ENCODE results near the gene TEX264. TPM values are rescaled to one million over a fixed set of nuclear protein-coding genes. Genes with fewer than 3 reads are reported as not detected.

The TEX264 gene
- total and polyA plus RNA-seq, 3 experiments from 2014 or later = 48.2 to 110 (median 52.3) TPM

- Histone ChIP-seq H3K4me3 (ENCODE audit: low read length) (peak overlapping the region; percentile 70), H3K36me3 (ENCODE audit: insufficient read depth, low read length) (peaks cover 28% of the 10 kb centered on the region), H3K27me3 (ENCODE audit: insufficient read depth, low read length, poor library complexity, severe bottlenecking) (no peaks in the 10 kb centered on the region), H3K9me3 (ENCODE audit: low read length) (no peaks in the 10 kb centered on the region), H3K27ac (ENCODE audit: low read depth, low read length) (peak overlapping the region; percentile 65), H3K4me1 (ENCODE audit: insufficient read depth, low read length) (peaks cover 86% of the 10 kb centered on the region)
- peak; percentile 75 to 91 (median 81) for DNase-seq
- Mint-ChIP-seq H3K27me3 (peaks cover 0 to 1% of the 10 kb centered on the region in 2 donors), H3K36me3 (peaks cover 12 to 76% (median 18%) of the 10 kb centered on the region in 3 donors), H3K9me3 (no peaks in the 10 kb centered on the region), H3K4me3 (peak overlapping the region; percentile 3 to 91 (median 79)), H3K27ac (peak overlapping the region; percentile 93 to 99 (median 97)), H3K4me1 (peaks cover 68 to 89% (median 86%) of the 10 kb centered on the region in 3 donors)
- ChIA-PET CTCF (interaction anchor here (1.0 to 14.8 kb wide), 4 partner anchors 17 to 1071 kb away, joined by 3 to 210 read pairs (median 96); partner anchors contain the start of genes DCAF1 and TEX264), POLR2A (interaction anchor here (0.5 to 2.2 kb wide), 3 partner anchors 15 to 1600 kb away, joined by 4 to 14 read pairs (median 13); partner anchors contain the start of genes DCAF1 and TEX264)
Observed at GRCh38 chr3:51686512-51687215, 15.6 kb downstream of the TEX264 start.

GRCh38 chr3:51687431-51688205, 16.6 kb downstream of the TEX264 start:
- peaks cover 28% of the 10 kb centered on the region for H3K36me3 ChIP-seq (ENCODE audit: insufficient read depth, low read length)
- H3K4me1 Mint-ChIP-seq = peaks cover 61 to 89% (median 78%) of the 10 kb centered on the region in 3 donors
- peak overlapping the region; percentile 93 to 99 (median 97) for H3K27ac Mint-ChIP-seq
- H3K4me3 ChIP-seq (ENCODE audit: low read length) = peak overlapping the region; percentile 62
- peaks cover 0 to 1% of the 10 kb centered on the region in 2 donors for H3K27me3 Mint-ChIP-seq
- no peaks in the 10 kb centered on the region for H3K9me3 Mint-ChIP-seq
- ChIA-PET POLR2A (interaction anchor here (0.5 kb wide), 1 partner anchor 1120 kb away, joined by 4 read pairs; no protein-coding TSS in a partner anchor), CTCF (interaction anchor here (10.5 to 14.8 kb wide), 2 partner anchors 18 to 186 kb away, joined by 188 to 210 read pairs; partner anchors contain the start of genes DCAF1 and TEX264)
- H3K9me3 ChIP-seq (ENCODE audit: low read length) = no peaks in the 10 kb centered on the region
- H3K4me3 Mint-ChIP-seq = peak overlapping the region in 6 of 7 donors; percentile 38 to 91 (median 76)
- no peak for DNase-seq
- peaks cover 82% of the 10 kb centered on the region for H3K4me1 ChIP-seq (ENCODE audit: insufficient read depth, low read length)
- H3K27ac ChIP-seq (ENCODE audit: low read depth, low read length) = peak overlapping the region; percentile 62
- H3K36me3 Mint-ChIP-seq = peaks cover 10 to 83% (median 18%) of the 10 kb centered on the region in 3 donors
- H3K27me3 ChIP-seq (ENCODE audit: insufficient read depth, low read length, poor library complexity, severe bottlenecking) = no peaks in the 10 kb centered on the region

GRCh38 chr3:51688206-51688600, 17.2 kb downstream of the TEX264 start:
- ChIA-PET CTCF (interaction anchor here (0.8 to 14.8 kb wide), 2 partner anchors 18 to 31 kb away, joined by 3 to 210 read pairs; partner anchors contain the start of gene TEX264), POLR2A (interaction anchor here (1.2 kb wide), 1 partner anchor 189 kb away, joined by 3 read pairs; no protein-coding TSS in a partner anchor)
- H3K36me3 Mint-ChIP-seq = peaks cover 10 to 83% (median 18%) of the 10 kb centered on the region in 3 donors
- Histone ChIP-seq H3K9me3 (ENCODE audit: low read length) (no peaks in the 10 kb centered on the region), H3K36me3 (ENCODE audit: insufficient read depth, low read length) (peaks cover 28% of the 10 kb centered on the region), H3K4me3 (ENCODE audit: low read length) (no peak overlapping the region), H3K27me3 (ENCODE audit: insufficient read depth, low read length, poor library complexity, severe bottlenecking) (no peaks in the 10 kb centered on the region), H3K27ac (ENCODE audit: low read depth, low read length) (no peak overlapping the region), H3K4me1 (ENCODE audit: insufficient read depth, low read length) (peaks cover 79% of the 10 kb centered on the region)
- H3K27ac Mint-ChIP-seq = peak overlapping the region in 7 of 8 donors; percentile 30 to 99 (median 78)
- peaks cover 59 to 89% (median 72%) of the 10 kb centered on the region in 3 donors for H3K4me1 Mint-ChIP-seq
- no peaks in the 10 kb centered on the region for H3K27me3 Mint-ChIP-seq
- H3K4me3 Mint-ChIP-seq = peak overlapping the region in 1 of 7 donors; percentile 37
- no peaks in the 10 kb centered on the region for H3K9me3 Mint-ChIP-seq
- no peak for DNase-seq

DNA sequence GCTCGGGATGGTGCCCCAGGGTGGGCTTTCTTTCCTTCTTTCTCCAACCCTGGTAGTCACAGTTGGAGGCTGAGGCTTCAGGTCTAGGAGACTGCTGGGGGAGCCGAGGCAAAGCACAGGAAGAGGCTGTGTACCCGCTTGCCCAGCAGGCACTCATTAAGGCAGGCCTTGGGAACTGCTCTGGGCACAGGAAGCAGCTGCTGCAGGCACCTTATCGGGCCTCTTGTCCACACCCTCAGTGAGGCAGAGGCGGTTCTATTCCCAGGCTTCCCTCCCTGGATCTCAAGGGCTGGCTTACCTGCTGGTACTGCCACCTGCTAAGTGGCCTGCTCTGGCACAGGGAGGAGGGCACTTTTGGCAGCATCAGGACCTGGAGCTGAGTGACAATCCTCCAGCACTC, 20.0 kb downstream of the TEX264 start:
- peaks cover 45 to 81% (median 49%) of the 10 kb centered on the region in 3 donors for H3K4me1 Mint-ChIP-seq
- ChIA-PET CTCF (interaction anchor here (1.2 to 14.8 kb wide), 4 partner anchors 9 to 21 kb away, joined by 3 to 210 read pairs (median 8); partner anchors contain the start of gene TEX264), POLR2A (no interaction called here)
- no peak overlapping the region for H3K4me3 Mint-ChIP-seq
- Histone ChIP-seq H3K4me3 (ENCODE audit: low read length) (no peak overlapping the region), H3K9me3 (ENCODE audit: low read length) (no peaks in the 10 kb centered on the region), H3K27me3 (ENCODE audit: insufficient read depth, low read length, poor library complexity, severe bottlenecking) (no peaks in the 10 kb centered on the region), H3K36me3 (ENCODE audit: insufficient read depth, low read length) (peaks cover 23% of the 10 kb centered on the region), H3K4me1 (ENCODE audit: insufficient read depth, low read length) (peaks cover 51% of the 10 kb centered on the region), H3K27ac (ENCODE audit: low read depth, low read length) (no peak overlapping the region)
- H3K27me3 Mint-ChIP-seq = peaks cover 0 to 1% of the 10 kb centered on the region in 2 donors
- peak overlapping the region in 6 of 8 donors; percentile 17 to 95 (median 50) for H3K27ac Mint-ChIP-seq
- no peak for DNase-seq
- H3K9me3 Mint-ChIP-seq = no peaks in the 10 kb centered on the region
- peaks cover 8 to 79% (median 10%) of the 10 kb centered on the region in 3 donors for H3K36me3 Mint-ChIP-seq

DNA sequence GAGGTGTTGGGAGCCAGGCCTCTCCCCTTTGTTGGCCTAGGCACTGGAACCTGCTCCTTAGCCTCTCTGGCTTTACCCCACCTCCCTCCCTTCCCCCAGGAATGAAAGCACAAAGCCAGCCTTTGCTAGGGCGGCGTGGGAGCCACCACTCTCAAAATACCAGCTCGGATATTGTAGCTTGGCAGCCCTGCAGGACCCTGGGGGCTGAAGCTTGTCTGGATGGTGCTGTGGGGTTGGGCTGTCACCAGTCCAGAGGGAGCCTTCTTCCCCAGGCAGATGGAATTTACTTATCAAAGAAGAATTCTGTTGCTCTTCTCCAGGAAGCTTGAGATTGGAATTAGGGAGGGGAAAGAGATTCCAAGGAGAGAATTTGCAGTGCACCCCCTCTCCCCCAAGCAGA, 20.9 kb downstream of the TEX264 start:
- no peaks in the 10 kb centered on the region for H3K9me3 ChIP-seq (ENCODE audit: low read length)
- no peak overlapping the region for H3K27ac ChIP-seq (ENCODE audit: low read depth, low read length)
- no peak overlapping the region for H3K4me3 ChIP-seq (ENCODE audit: low read length)
- Mint-ChIP-seq H3K4me3 (no peak overlapping the region), H3K4me1 (peaks cover 37 to 74% (median 40%) of the 10 kb centered on the region in 3 donors), H3K9me3 (no peaks in the 10 kb centered on the region), H3K27ac (peak overlapping the region in 6 of 8 donors; percentile 17 to 81 (median 46)), H3K36me3 (peaks cover 4 to 80% (median 9%) of the 10 kb centered on the region in 3 donors), H3K27me3 (peaks cover 0 to 1% of the 10 kb centered on the region in 2 donors)
- peaks cover 23% of the 10 kb centered on the region for H3K36me3 ChIP-seq (ENCODE audit: insufficient read depth, low read length)
- CTCF ChIA-PET = interaction anchor here (2.5 to 14.8 kb wide), 2 partner anchors 10 to 22 kb away, joined by 12 to 210 read pairs; partner anchors contain the start of gene TEX264
- no peak for DNase-seq
- H3K27me3 ChIP-seq (ENCODE audit: insufficient read depth, low read length, poor library complexity, severe bottlenecking) = no peaks in the 10 kb centered on the region
- peaks cover 42% of the 10 kb centered on the region for H3K4me1 ChIP-seq (ENCODE audit: insufficient read depth, low read length)
- POLR2A ChIA-PET = no interaction called here

- Histone ChIP-seq H3K36me3 (ENCODE audit: insufficient read depth, low read length) (peaks cover 20% of the 10 kb centered on the region), H3K4me3 (ENCODE audit: low read length) (no peak overlapping the region), H3K27ac (ENCODE audit: low read depth, low read length) (no peak overlapping the region), H3K9me3 (ENCODE audit: low read length) (no peaks in the 10 kb centered on the region), H3K4me1 (ENCODE audit: insufficient read depth, low read length) (peaks cover 32% of the 10 kb centered on the region), H3K27me3 (ENCODE audit: insufficient read depth, low read length, poor library complexity, severe bottlenecking) (no peaks in the 10 kb centered on the region)
- no peaks in the 10 kb centered on the region for H3K9me3 Mint-ChIP-seq
- H3K27ac Mint-ChIP-seq = peak overlapping the region in 7 of 8 donors; percentile 46 to 95 (median 67)
- ChIA-PET CTCF (interaction anchor here (14.8 kb wide), 1 partner anchor 23 kb away, joined by 210 read pairs; the partner anchor contains the start of gene TEX264), POLR2A (no interaction called here)
- H3K27me3 Mint-ChIP-seq = peaks cover 0 to 1% of the 10 kb centered on the region in 2 donors
- H3K4me1 Mint-ChIP-seq = peaks cover 28 to 64% (median 30%) of the 10 kb centered on the region in 3 donors
- H3K36me3 Mint-ChIP-seq = peaks cover 4 to 81% (median 8%) of the 10 kb centered on the region in 3 donors
- DNase-seq = no peak
- peak overlapping the region in 1 of 7 donors; percentile 22 for H3K4me3 Mint-ChIP-seq
Observed at GRCh38 chr3:51692980-51693395, 21.9 kb downstream of the TEX264 start.

GRCh38 chr3:51696954-51697353, 25.9 kb downstream of the TEX264 start:
- Histone ChIP-seq H3K4me3 (ENCODE audit: low read length) (no peak overlapping the region), H3K27ac (ENCODE audit: low read depth, low read length) (no peak overlapping the region), H3K27me3 (ENCODE audit: insufficient read depth, low read length, poor library complexity, severe bottlenecking) (no peaks in the 10 kb centered on the region), H3K4me1 (ENCODE audit: insufficient read depth, low read length) (peaks cover 15% of the 10 kb centered on the region), H3K9me3 (ENCODE audit: low read length) (no peaks in the 10 kb centered on the region), H3K36me3 (ENCODE audit: insufficient read depth, low read length) (peaks cover 20% of the 10 kb centered on the region)
- Mint-ChIP-seq H3K36me3 (peaks cover 0 to 90% (median 3%) of the 10 kb centered on the region in 3 donors), H3K27me3 (peaks cover 0 to 1% of the 10 kb centered on the region in 2 donors), H3K27ac (peak overlapping the region in 2 of 8 donors; percentile 33 to 86), H3K4me3 (no peak overlapping the region), H3K4me1 (peaks cover 19 to 48% (median 19%) of the 10 kb centered on the region in 3 donors), H3K9me3 (no peaks in the 10 kb centered on the region)
- no peak for DNase-seq
- ChIA-PET POLR2A (no interaction called here), CTCF (no interaction called here)
